ENCODE results near the gene SCARB2.

Gene SCARB2

DNA sequence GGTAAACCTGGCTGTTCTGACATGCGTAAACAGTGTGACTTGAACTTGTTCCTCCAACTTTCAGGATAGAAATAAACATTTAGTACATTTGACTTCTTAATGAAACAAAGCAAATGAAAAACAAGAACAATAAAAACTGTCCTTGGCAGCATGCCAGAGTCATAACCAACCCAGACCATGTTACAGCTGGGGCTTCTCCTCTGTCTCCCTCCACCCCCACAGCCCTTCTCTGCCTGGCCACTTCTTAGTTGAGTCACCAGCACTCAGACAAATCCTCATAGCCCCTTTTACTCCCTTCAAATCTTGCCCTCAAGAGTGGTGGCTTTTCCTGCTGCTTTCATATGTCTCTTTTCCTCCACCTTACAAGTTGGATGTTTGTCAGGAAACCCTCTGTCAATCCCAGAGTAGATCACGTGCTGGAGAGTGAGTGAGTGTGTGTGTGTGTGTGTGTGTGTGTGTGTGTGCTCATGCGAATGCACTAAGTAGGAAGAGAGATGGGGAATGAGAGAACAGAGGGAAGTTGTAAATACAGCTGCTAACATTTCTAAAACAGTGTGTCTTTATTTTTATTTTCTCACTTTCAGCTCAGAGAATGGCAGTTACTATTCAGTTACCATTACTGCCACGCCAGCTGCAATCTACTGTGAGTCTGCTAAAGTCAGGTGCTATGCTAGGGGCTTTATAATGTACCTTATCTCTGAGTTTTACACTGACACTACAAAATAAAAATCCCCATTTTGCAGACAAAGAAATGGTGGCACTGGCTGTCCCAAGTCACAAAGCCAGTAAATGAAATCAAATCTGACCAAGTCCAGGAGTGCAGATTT is 15.0 kb downstream of the SCARB2 start:
- peak; percentile 88 to 89 (median 88) for DNase-seq

- peak; percentile 67 to 81 (median 76) for DNase-seq
These were observed 15.6 kb downstream of the SCARB2 start for GRCh38 chr4:76197971-76198410.

DNA sequence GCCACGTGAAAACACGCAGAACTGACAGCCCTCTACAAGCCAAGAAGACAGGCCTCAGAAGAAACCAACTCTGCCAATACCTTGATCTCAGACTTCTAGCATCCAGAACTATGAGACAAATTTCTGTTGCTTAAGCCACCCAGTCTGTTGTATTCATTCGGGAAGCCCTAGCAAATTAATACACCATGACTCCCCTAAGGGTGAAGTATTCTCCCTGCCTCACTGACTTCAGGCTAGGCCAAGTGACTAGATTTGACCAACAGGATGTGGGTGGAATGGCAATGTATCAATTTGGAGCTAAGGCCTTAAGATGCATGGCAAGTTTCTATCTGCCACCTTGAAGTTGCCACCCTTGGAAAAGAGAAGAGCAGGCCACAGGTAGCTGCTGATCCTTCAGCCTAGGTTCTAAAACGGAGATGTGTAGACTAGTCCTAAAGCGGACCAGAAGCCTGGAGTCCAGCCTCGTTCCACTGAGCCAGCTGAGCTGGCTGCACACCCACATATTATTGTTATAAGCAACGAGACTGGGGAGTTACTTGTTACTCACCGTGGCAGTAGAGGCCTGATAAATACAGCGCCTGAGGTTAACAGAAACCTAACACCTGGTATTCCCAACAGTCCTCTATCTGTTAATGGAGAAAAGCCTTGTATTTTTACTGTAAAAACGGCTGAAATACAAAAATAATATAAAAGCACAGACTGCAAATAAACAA is 16.4 kb downstream of the SCARB2 start:
- peak in 1 of 3 donors; percentile 22 for DNase-seq

GRCh38 chr4:76196376-76196775 is 17.2 kb downstream of the SCARB2 start:
- DNase-seq, result peak; percentile 58 to 64 (median 62)

- no peak for DNase-seq
These were observed 18.3 kb downstream of the SCARB2 start for GRCh38 chr4:76195326-76195725.

- peak; percentile 87 to 99 (median 97) for DNase-seq
These were observed 19.3 kb downstream of the SCARB2 start for GRCh38 chr4:76194325-76194724.

DNA sequence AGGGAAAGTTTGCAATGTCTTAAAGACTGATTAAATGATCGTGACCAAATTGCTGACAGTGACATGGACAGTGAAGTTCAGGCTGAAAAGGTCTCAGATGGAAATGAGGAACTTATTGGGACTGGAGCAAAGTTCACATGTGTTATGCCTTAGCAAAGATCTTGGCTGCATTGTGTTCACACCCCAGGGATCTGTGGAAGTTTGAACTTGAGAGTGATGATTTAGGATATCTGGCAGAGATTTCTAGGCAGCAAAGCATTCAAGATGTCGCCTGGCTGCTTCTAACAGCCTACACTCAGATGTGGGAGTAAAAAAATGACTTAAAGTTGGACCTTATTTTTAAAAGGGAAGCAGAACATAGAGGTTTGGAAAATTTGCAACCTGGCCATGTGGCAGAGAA is 21.4 kb downstream of the SCARB2 start:
- peak; percentile 28 to 49 (median 38) for DNase-seq

DNA sequence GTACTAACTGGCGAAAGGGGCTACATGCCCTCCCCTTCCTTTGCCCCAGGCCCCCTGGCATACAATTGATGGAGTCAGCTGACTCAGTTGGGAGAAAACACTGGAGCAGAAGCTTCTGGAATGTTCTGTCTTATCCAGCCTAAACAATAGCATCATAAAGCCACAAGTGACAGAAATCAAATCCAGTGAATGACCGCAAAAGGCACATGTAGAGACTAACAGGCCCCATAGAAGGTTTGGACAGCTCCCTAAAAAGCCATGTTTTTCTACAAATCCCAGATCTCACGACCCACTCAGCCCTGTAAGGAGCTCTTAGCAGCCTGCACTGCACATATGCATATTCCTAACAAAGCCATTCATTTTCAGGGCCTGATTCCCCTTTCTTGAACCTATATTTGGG is 25.1 kb downstream of the SCARB2 start:
- no peak for DNase-seq

GRCh38 chr4:76188149-76188548 is 25.5 kb downstream of the SCARB2 start:
- DNase-seq, result no peak

- no peak for DNase-seq
These were observed 26.5 kb downstream of the SCARB2 start for GRCh38 chr4:76187152-76187551.

GRCh38 chr4:76182463-76182862 is 31.2 kb downstream of the SCARB2 start:
- DNase-seq, result no peak

DNA sequence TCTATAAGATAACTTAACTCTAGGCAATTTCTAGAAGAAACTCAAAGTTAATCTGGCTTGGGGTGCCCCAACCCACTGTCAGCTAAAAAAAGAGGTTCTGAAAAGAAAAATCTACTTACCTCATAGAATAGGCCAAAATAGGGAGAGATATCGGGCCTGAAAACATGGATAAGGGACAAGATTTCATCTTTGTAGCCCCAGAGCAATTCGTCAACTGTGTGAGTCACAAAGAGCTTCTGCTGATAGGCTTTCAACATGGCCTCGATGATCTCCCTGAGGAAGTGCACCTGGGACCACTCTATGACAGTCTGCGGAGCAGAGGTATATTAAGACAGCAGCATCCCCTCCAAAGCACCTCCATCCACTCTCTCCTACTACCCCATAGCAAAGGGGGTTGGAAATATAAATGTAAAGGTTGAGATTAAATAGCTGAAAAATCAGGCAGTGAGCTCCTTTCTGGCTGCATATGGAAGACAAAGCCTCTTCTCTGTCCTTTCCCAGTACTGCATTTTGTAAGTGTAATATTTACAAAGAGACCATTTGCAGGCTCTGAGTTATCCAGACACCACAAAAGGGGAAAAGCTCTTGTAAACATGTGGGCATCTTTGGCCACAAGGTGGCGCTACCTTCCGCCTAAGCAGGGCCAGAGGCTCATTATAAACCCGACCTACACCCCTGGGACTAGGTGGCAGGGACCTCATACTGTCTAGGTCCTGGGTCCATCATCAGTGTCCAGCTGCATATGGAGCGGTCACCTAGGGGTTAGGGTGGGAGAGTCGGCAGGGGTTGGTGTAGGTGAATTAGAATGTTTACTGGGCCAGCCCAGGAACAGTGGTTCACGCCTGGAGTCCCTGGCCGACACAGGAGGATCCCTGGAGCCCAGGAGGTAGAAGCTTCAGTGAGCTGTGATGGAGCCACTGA is 34.0 kb downstream of the SCARB2 start:
- peak; percentile 89 to 95 (median 95) for DNase-seq

DNA sequence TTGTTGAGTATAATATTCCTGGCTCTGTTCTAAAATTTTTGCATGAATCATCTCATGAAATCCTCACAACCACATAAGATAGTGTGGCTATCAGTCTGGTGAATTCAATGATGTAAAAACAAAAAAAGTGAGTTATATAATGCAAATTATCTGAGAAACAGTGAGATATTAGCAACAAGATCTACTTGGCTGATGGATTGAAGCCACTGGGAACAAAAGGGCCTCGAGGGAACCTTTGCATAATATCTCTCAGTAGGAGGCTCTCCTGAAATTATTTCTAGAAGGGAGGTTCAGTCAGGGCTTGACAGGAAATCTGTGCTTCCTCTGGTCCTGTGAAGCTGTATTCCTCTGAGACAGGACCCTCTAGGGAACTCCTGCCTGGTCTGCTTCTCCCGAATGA is 35.3 kb downstream of the SCARB2 start:
- DNase-seq, result no peak

DNA sequence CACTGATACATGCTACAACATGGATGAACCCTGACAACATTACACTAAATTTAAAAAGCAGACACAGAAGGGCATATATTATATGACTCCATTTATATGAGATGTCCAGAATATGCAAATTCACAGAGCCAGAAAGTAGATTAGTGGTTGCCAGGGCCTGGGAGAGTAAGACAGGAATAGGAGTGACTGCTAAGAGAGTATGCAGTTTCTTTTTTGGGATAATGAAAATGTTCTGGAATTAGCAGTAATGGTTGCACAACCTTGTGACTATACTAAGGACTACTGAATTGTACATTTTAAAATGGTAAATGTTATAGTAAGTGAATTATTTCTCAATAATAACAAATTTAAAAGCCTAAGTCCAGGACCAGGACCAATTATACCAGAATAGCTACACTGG is 35.9 kb downstream of the SCARB2 start:
- DNase-seq, result no peak

DNA sequence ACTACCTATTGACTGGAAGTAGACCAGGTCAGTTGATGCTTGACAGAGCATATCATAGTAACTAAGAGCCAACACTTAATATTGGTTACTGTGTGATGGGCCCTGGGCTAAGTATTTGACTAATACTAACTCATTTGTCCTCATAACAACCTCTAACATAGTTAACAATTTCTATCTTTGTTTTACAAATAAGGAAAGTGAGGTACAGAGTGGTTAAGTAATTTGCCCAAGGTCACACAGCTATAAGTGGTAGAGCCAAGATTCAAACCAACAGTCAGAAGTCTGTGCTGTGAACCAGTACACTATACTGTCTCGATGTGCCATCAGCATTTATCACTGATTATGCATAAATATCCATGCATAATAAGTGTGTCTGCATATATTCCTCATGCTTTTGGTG is 38.3 kb downstream of the SCARB2 start:
- no peak for DNase-seq

DNA sequence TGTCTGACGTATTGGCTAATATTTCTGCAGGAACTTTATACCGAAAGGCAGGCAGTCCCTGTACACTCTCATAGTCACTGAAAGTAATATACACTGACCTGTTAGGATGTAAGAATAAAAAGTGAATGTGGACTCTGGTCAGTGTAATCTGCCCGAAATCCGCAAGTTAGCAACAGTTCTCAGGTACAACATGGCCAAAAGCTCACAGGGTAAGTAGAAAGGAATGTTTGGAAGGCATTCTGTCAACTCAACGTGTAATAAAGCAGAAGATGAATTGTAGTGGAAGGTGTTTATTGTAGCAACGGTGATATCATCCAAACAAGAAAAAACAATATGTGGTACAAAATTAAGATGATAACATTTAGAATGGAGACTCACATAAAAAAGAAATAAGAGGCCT is 39.4 kb downstream of the SCARB2 start:
- DNase-seq, result no peak

- no peak for DNase-seq
These were observed 44.9 kb downstream of the SCARB2 start for GRCh38 chr4:76168688-76169087.

DNA sequence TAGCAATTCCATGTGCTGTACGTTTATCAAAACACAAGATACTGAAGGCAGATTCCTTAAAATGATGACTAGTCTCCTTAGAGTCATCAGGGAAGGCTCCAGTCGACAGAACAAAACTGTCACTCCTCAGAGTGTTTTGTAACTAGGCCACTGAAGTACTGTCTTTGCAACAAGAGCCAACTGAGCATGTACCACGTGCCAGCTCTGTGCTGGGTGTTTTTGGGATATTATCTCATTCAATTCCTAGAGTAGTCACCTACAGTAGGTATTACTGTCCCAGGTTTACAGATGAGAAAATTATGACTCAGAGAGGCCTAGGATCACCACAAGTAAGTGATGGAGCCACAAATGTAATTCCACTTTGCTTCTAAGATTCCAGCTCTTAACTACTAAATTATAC is 47.1 kb downstream of the SCARB2 start:
- no peak for DNase-seq

DNA sequence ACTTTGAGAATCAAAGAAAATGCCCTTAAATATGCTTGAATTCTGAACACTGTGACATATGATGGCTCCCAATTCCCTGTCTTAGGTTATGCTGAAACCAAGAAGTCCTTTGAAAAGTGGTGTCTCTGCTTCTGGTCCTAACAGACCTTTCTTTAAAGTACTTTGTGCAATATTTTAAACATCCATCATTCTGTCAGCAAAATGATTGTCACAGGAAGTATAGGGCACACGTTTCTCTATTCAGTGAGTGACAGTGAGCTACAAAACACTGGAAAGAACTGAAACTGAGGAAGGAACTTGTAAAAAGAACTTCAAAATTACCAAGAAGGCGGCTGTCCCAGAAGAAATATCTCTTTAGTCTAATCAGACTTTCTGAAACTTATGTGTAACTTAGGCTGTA is 53.3 kb downstream of the SCARB2 start:
- DNase-seq, result no peak

GRCh38 chr4:76156635-76157034 is 57.0 kb downstream of the SCARB2 start:
- no peak for DNase-seq

DNA sequence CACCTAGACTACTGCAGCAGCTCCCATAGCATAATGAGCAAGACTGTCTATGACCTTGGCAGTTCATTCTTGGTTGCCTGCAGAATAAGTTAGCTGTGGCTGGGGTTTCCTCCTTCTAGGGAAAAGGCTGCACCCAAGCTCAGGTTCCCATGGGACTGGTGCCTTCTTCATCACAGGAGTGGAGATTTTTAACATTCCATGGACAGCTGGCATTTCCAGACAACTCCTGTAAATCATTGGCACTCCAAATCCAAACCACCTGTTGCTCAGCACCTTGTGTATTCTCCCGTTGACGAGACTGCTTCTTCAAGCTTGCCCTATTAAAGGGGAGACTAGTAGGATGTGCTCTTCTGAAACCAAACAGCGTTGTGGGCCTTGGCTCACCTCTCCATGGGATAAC is 57.6 kb downstream of the SCARB2 start:
- DNase-seq, result no peak

DNA sequence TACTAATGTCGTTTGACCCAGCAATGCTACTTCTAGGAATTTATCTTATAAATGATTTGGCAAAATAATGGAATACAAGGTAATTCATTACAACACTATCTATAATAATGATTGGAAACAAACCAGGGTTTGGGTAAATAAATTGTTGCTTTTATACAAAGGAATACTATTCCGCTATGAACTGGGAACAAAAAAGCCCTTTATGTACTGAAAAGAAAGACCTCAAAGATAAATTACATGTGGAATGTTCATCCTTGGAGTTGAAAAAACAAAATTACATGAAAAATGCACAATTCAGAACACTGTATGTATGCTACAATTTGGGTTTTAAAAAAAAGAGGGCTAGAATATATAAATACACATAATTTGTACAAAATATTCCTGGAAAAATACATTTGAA is 60.3 kb downstream of the SCARB2 start:
- DNase-seq, result no peak

Data from suppressor macrophage treated with lipopolysaccharide for 1 hour (primary cell).